K562 (cell line): ENCODE results near the gene CEP170. TPM values are rescaled to one million over a fixed set of nuclear protein-coding genes. Genes with fewer than 3 reads are reported as not detected.

Experiments
- BRD4 ChIP-seq: fragments of 200-600 bp; sonication (generic); IDR thresholded peaks from 2 replicates; pipeline ENCODE4 v1.6.1; 2017; ENCODE audit warnings: inconsistent platforms
- CBX5 ChIP-seq: IDR thresholded peaks from 2 replicates; pipeline ENCODE4 v1.6.1; 2014; ENCODE audit warnings: low read depth, borderline replicate concordance
- CREB1 ChIP-seq, 2 experiments: sonication (generic) in 1 of 2; formaldehyde crosslinking in 1 of 2; IDR thresholded peaks; 2 replicates each; pipeline versions ENCODE4 v1.6.1 to v1.8.0; 2012 to 2022; ENCODE audit warnings: inconsistent platforms in 1 of 2, mild to moderate bottlenecking in 1 of 2, missing genetic modification reagents in 1 of 2, moderate library complexity in 1 of 2
- HNRNPLL ChIP-seq: fragments of 200-400 bp; formaldehyde crosslinking; IDR thresholded peaks from 2 replicates; pipeline ENCODE4 v1.6.1; 2017; ENCODE audit warnings: low read length, low read depth, mild to moderate bottlenecking; ENCODE audit not compliant: poor library complexity, severe bottlenecking
- MBD2 ChIP-seq: sonication (generic); IDR thresholded peaks from 2 replicates; pipeline ENCODE4 v1.6.1; 2016; ENCODE audit warnings: low read depth, borderline replicate concordance
- NR4A1 ChIP-seq, 2 experiments: fragments of 250-450 bp in 1 of 2; fragments of 450-650 bp in 1 of 2; sonication (Bioruptor Pico) in 1 of 2; IDR thresholded peaks; 2 replicates each; pipeline versions ENCODE4 v1.4.0 to v1.6.1; 2016 to 2020; ENCODE audit warnings: mild to moderate bottlenecking in 2 of 2, missing compliant biosample characterization in 1 of 2, missing genetic modification characterization in 1 of 2, moderate library complexity in 1 of 2
- POLR2A ChIP-seq: fragments of 450-650 bp; conservative IDR thresholded peaks from 2 replicates; pipeline ENCODE4 v1.6.1; 2016
- PTBP1 ChIP-seq: fragments of 200-400 bp; formaldehyde crosslinking; IDR thresholded peaks from 2 replicates; pipeline ENCODE4 v1.6.1; 2017; ENCODE audit warnings: low read depth, low read length
- polyA plus RNA-seq, 8 experiments: library from polyadenylated mRNA; depleted of rRNA in 4 of 8; stranded (reverse) in 5 of 8; unstranded in 3 of 8; fragments of >200 nt; fragmentation: Nextera tagmentation in 2 of 8; fragmentation: Illumina TruSeq in 1 of 8; extraction: Ambion mirVana in 2 of 8; extraction: Trizol in 1 of 8; gene quantifications; 2 replicates each; pipeline versions ENCODE4 v1.2.1 to v1.2.3, GENCODE V29; 2011 to 2014; ENCODE audit warnings: inconsistent platforms in 1 of 8, missing spikeins in 1 of 8
- total RNA-seq, 7 experiments: library from RNA; depleted of rRNA in 6 of 7; stranded (reverse); fragments of >200 nt in 6 of 7; fragmentation: Illumina TruSeq in 2 of 7; extraction: Trizol in 2 of 7; gene quantifications; 2 replicates each; pipeline versions ENCODE4 v1.2.1 to v1.2.3, GENCODE V29; 2011 to 2021; ENCODE audit warnings: low replicate concordance in 1 of 7
- TF ChIP-seq, protein P1 (sequence below): fragments of 450-650 bp; conservative IDR thresholded peaks from 2 replicates; pipeline ENCODE4 v1.6.1; 2016; ENCODE audit warnings: missing genetic modification characterization, low read depth, mild to moderate bottlenecking, control low read depth, missing compliant biosample characterization
- TF ChIP-seq, protein P2 (sequence below), 2 experiments: IDR thresholded peaks; 2 replicates each; pipeline ENCODE4 v1.6.1; 2011; ENCODE audit warnings: borderline replicate concordance in 1 of 2, control low read depth in 1 of 2, low read depth in 1 of 2, low read length in 1 of 2, mild to moderate bottlenecking in 1 of 2, mixed read lengths in 1 of 2, moderate library complexity in 1 of 2; ENCODE audit not compliant: insufficient read depth in 1 of 2, insufficient read length in 1 of 2, poor library complexity in 1 of 2, severe bottlenecking in 1 of 2; ENCODE audit errors: extremely low read depth in 1 of 2
- TF ChIP-seq, protein P3 (sequence below): sonication (generic); formaldehyde crosslinking; IDR thresholded peaks from 2 replicates; pipeline ENCODE4 v1.8.0; 2023; ENCODE audit warnings: mild to moderate bottlenecking, missing genetic modification reagents
- TF ChIP-seq, protein P4 (sequence below): IDR thresholded peaks from 2 replicates; pipeline ENCODE4 v1.6.1; 2016; ENCODE audit warnings: missing genetic modification characterization, missing compliant biosample characterization
- TF ChIP-seq, protein P5 (sequence below): sonication (generic); formaldehyde crosslinking; IDR thresholded peaks from 2 replicates; pipeline ENCODE4 v1.8.1; 2022; ENCODE audit warnings: missing genetic modification reagents
- TF ChIP-seq, protein P6 (sequence below), 2 experiments: fragments of 200-800 bp in 1 of 2; sonication (Bioruptor generic) in 1 of 2; sonication (generic) in 1 of 2; formaldehyde crosslinking in 1 of 2; IDR thresholded peaks in 1 of 2; conservative IDR thresholded peaks in 1 of 2; 2 replicates each; pipeline versions ENCODE4 v1.5.0 to v1.6.1; 2016 to 2020; ENCODE audit warnings: missing compliant biosample characterization in 1 of 2, missing genetic modification characterization in 1 of 2, missing genetic modification reagents in 1 of 2

Gene CEP170
- total and polyA plus RNA-seq, 9 of the 15 experiments (the other 6 are each of a cell fraction or from before 2014, with no cell fraction given) = 22.6 to 110 (median 68.5) TPM

DNA sequence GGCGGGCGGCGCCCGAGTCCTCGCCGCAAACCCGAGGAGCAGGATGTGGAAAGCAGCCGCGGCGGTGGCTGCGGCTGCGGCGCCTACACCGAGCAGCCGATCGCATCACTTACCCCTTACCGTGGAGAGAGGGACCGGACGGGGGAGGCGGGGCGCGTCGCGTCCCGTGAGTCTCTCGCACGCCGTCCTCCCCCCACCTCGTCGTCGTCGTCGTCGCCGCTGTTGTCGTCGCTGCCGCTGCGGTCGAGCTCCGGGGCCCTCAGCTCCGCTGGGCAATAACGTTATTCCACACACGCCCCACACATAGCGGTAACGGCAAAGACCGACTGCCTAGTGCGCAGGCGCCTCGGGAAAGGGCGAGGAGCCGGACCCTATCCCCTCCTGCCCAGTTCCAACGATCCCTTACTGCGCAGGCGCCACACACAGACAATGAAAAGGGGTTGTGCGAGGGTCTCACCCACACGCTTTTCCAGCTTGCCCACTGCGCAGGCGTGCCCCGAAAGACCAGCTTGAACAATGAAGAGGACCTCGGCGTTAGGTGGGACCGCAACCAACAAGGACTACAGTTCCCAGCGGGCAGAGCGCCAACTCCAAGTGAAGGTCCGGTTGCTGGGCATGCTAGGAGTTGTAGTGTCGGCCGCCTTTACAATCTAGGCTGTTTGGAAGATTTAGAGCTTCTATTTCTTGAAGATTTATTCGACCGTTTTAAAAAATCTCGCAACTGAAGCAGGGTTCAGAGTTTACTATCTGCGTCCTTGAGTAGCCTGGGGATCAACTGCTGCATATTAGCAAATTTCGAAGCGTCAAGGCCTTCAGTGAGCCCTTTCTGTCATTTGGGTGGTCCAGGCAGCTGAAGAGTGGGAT lies at the start of gene CEP170 (continued):
- TF ChIP-seq, protein P1, sequence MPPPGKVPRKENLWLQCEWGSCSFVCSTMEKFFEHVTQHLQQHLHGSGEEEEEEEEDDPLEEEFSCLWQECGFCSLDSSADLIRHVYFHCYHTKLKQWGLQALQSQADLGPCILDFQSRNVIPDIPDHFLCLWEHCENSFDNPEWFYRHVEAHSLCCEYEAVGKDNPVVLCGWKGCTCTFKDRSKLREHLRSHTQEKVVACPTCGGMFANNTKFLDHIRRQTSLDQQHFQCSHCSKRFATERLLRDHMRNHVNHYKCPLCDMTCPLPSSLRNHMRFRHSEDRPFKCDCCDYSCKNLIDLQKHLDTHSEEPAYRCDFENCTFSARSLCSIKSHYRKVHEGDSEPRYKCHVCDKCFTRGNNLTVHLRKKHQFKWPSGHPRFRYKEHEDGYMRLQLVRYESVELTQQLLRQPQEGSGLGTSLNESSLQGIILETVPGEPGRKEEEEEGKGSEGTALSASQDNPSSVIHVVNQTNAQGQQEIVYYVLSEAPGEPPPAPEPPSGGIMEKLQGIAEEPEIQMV = peak; percentile 54; the same call in 1 of the 2 replicates
- 0 out of 2 replicates have a peak, but pooled peaks have one; percentile 61 for TF ChIP-seq BRD4
- peak; percentile 74 for TF ChIP-seq MBD2
- peak; percentile 81 for TF ChIP-seq HNRNPLL
- TF ChIP-seq, protein P2, sequence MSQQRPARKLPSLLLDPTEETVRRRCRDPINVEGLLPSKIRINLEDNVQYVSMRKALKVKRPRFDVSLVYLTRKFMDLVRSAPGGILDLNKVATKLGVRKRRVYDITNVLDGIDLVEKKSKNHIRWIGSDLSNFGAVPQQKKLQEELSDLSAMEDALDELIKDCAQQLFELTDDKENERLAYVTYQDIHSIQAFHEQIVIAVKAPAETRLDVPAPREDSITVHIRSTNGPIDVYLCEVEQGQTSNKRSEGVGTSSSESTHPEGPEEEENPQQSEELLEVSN (IDR thresholded peaks at IDR 0.05; ENCODE audit: borderline replicate concordance in 1 of 2, extremely low read depth in 1 of 2, insufficient read depth in 1 of 2, insufficient read length in 1 of 2, low read depth in 1 of 2, low read length in 1 of 2, poor library complexity in 1 of 2, severe bottlenecking in 1 of 2) = peak; percentile 66 to 74
- TF ChIP-seq, protein P3, sequence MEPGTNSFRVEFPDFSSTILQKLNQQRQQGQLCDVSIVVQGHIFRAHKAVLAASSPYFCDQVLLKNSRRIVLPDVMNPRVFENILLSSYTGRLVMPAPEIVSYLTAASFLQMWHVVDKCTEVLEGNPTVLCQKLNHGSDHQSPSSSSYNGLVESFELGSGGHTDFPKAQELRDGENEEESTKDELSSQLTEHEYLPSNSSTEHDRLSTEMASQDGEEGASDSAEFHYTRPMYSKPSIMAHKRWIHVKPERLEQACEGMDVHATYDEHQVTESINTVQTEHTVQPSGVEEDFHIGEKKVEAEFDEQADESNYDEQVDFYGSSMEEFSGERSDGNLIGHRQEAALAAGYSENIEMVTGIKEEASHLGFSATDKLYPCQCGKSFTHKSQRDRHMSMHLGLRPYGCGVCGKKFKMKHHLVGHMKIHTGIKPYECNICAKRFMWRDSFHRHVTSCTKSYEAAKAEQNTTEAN = peak; percentile 87; the same call in 1 of the 2 replicates
- TF ChIP-seq, protein P4, sequence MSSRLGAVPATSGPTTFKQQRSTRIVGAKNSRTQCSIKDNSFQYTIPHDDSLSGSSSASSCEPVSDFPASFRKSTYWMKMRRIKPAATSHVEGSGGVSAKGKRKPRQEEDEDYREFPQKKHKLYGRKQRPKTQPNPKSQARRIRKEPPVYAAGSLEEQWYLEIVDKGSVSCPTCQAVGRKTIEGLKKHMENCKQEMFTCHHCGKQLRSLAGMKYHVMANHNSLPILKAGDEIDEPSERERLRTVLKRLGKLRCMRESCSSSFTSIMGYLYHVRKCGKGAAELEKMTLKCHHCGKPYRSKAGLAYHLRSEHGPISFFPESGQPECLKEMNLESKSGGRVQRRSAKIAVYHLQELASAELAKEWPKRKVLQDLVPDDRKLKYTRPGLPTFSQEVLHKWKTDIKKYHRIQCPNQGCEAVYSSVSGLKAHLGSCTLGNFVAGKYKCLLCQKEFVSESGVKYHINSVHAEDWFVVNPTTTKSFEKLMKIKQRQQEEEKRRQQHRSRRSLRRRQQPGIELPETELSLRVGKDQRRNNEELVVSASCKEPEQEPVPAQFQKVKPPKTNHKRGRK = no peak
- TF ChIP-seq POLR2A = peak; percentile 83
- no peak for TF ChIP-seq CBX5
- TF ChIP-seq, protein P5, sequence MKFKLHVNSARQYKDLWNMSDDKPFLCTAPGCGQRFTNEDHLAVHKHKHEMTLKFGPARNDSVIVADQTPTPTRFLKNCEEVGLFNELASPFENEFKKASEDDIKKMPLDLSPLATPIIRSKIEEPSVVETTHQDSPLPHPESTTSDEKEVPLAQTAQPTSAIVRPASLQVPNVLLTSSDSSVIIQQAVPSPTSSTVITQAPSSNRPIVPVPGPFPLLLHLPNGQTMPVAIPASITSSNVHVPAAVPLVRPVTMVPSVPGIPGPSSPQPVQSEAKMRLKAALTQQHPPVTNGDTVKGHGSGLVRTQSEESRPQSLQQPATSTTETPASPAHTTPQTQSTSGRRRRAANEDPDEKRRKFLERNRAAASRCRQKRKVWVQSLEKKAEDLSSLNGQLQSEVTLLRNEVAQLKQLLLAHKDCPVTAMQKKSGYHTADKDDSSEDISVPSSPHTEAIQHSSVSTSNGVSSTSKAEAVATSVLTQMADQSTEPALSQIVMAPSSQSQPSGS (CRISPR knock-in tag) = no peak
- TF ChIP-seq NR4A1 (CRISPR knock-in tag; IDR thresholded peaks at IDR 0.05) = no peak
- no peak for TF ChIP-seq NR4A1 (tag; IDR thresholded peaks at IDR 0.05)
- TF ChIP-seq, protein P6, sequence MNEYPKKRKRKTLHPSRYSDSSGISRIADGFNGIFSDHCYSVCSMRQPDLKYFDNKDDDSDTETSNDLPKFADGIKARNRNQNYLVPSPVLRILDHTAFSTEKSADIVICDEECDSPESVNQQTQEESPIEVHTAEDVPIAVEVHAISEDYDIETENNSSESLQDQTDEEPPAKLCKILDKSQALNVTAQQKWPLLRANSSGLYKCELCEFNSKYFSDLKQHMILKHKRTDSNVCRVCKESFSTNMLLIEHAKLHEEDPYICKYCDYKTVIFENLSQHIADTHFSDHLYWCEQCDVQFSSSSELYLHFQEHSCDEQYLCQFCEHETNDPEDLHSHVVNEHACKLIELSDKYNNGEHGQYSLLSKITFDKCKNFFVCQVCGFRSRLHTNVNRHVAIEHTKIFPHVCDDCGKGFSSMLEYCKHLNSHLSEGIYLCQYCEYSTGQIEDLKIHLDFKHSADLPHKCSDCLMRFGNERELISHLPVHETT (CRISPR knock-in tag; conservative IDR thresholded peaks at IDR 0.05 in 1 of 2, IDR thresholded peaks at IDR 0.05 in 1 of 2) = peak in 1 of 2 experiments; percentile 98; a peak in 2 of 4 replicates
- no peak for TF ChIP-seq PTBP1
- TF ChIP-seq CREB1 (IDR thresholded peaks at IDR 0.05) = peak; percentile 97
- TF ChIP-seq CREB1 (CRISPR knock-in tag; IDR thresholded peaks at IDR 0.05) = peak; percentile 96
